HEK293 (cell line): Measurements from ENCODE around the gene NOL6.
"Not testable (repeated sequence)": the region's sequence is repeated elsewhere in the genome, so short reads cannot be mapped to it uniquely, and the experiment has no call there.

ENCODE experiments used
- CTCF ChIA-PET: fragments of 350-600 bp; formaldehyde crosslinking; extraction: SDS; loops from one replicate; lab custom pipeline; 2021; ENCODE audit warnings: antibody characterized with exemption; lab: Yijun Ruan, JAX
- POLR2A ChIA-PET: fragments of 300-600 bp; formaldehyde crosslinking; extraction: SDS; loops from one replicate; lab custom pipeline; 2020; ENCODE audit warnings: antibody characterized with exemption, inconsistent platforms; lab: Yijun Ruan, JAX
- H3K27ac ChIP-seq: fragments of 200-500 bp; sonication (Bioruptor generic); 2 replicates; pipeline ENCODE4 v1.5.1; 2014; ENCODE audit warnings: low read depth, low read length, control low read depth, inconsistent platforms; ENCODE audit errors: extremely low read depth
- H3K36me3 ChIP-seq, 2 experiments: fragments of 200-500 bp in 1 of 2; sonication (Bioruptor generic) in 1 of 2; 1 replicate in 1 of 2; 2 replicates in 1 of 2; pipeline ENCODE4 v1.5.1; 2014 to 2017; ENCODE audit warnings: inconsistent platforms in 2 of 2, low read length in 2 of 2; ENCODE audit not compliant: control insufficient read depth in 2 of 2, insufficient read depth in 1 of 2
- H3K4me1 ChIP-seq: fragments of 200-500 bp; sonication (Bioruptor generic); 2 replicates; pipeline ENCODE4 v1.5.1; 2014; ENCODE audit warnings: mild to moderate bottlenecking, low read length, inconsistent platforms; ENCODE audit not compliant: control insufficient read depth, insufficient read depth
- H3K4me3 ChIP-seq: 2 replicates; pipeline ENCODE4 v1.5.1; 2011; ENCODE audit warnings: low read depth, mild to moderate bottlenecking, control low read depth, low read length, moderate library complexity
- H3K9me3 ChIP-seq: fragments of 200-500 bp; sonication (Bioruptor generic); 2 replicates; pipeline ENCODE4 v1.5.1; 2014; ENCODE audit warnings: low read depth, low read length, inconsistent platforms; ENCODE audit not compliant: control insufficient read depth, insufficient read depth
- HIC1 ChIP-seq: fragments of 450-650 bp; formaldehyde crosslinking; IDR thresholded peaks from 2 replicates; pipeline ENCODE4 v1.5.1; 2016; ENCODE audit warnings: missing biosample characterization, missing genetic modification characterization
- HOXC10 ChIP-seq: sonication (generic); formaldehyde crosslinking; IDR thresholded peaks from 2 replicates; pipeline ENCODE4 v1.8.1; 2023; ENCODE audit warnings: mild to moderate bottlenecking, missing genetic modification reagents
- KLF1 ChIP-seq: fragments of 450-650 bp; formaldehyde crosslinking; IDR thresholded peaks from 2 replicates; pipeline ENCODE4 v1.5.1; 2016; ENCODE audit warnings: missing biosample characterization, missing genetic modification characterization
- OSR2 ChIP-seq: fragments of 450-650 bp; formaldehyde crosslinking; IDR thresholded peaks from 2 replicates; pipeline ENCODE4 v1.5.1; 2016; ENCODE audit warnings: missing biosample characterization, missing genetic modification characterization
- PRDM1 ChIP-seq: fragments of 450-650 bp; formaldehyde crosslinking; IDR thresholded peaks from 2 replicates; pipeline ENCODE4; 2016; ENCODE audit warnings: missing biosample characterization, missing genetic modification characterization
- SP2 ChIP-seq: fragments of 450-650 bp; formaldehyde crosslinking; IDR thresholded peaks from 2 replicates; pipeline ENCODE4 v1.5.1; 2016; ENCODE audit warnings: missing biosample characterization, missing genetic modification characterization
- ZBTB20 ChIP-seq: fragments of 450-650 bp; formaldehyde crosslinking; IDR thresholded peaks from 2 replicates; pipeline ENCODE4 v1.5.1; 2016; ENCODE audit warnings: missing biosample characterization, missing genetic modification characterization
- ZBTB21 ChIP-seq: fragments of 450-650 bp; formaldehyde crosslinking; IDR thresholded peaks from 2 replicates; pipeline ENCODE4 v1.5.1; 2017; ENCODE audit warnings: missing biosample characterization, missing genetic modification characterization
- ZFP37 ChIP-seq: fragments of 450-650 bp; formaldehyde crosslinking; IDR thresholded peaks from 2 replicates; pipeline ENCODE4 v1.5.1; 2016; ENCODE audit warnings: missing biosample characterization, missing genetic modification characterization
- ZFP41 ChIP-seq: fragments of 450-650 bp; formaldehyde crosslinking; IDR thresholded peaks from 2 replicates; pipeline ENCODE4 v1.5.1; 2016; ENCODE audit warnings: missing biosample characterization, missing genetic modification characterization, borderline replicate concordance
- ZNF274 ChIP-seq, 2 experiments: fragments of 200-500 bp in 1 of 2; fragments of 450-650 bp in 1 of 2; sonication (Bioruptor generic) in 1 of 2; formaldehyde crosslinking in 1 of 2; IDR thresholded peaks; 2 replicates each; pipeline versions ENCODE4 v1.5.1 to v1.6.1; 2014 to 2016; ENCODE audit warnings: borderline replicate concordance in 1 of 2, inconsistent platforms in 1 of 2, low read length in 1 of 2, missing biosample characterization in 1 of 2, missing genetic modification characterization in 1 of 2
- ZNF311 ChIP-seq: fragments of 450-650 bp; formaldehyde crosslinking; IDR thresholded peaks from 2 replicates; pipeline ENCODE4 v1.5.1; 2017; ENCODE audit warnings: missing biosample characterization, missing genetic modification characterization, borderline replicate concordance
- ZNF324 ChIP-seq: fragments of 450-650 bp; formaldehyde crosslinking; IDR thresholded peaks from 2 replicates; pipeline ENCODE4 v1.5.1; 2016; ENCODE audit warnings: missing biosample characterization, missing genetic modification characterization
- ZNF341 ChIP-seq: fragments of 450-650 bp; formaldehyde crosslinking; IDR thresholded peaks from 2 replicates; pipeline ENCODE4; 2016; ENCODE audit warnings: low read depth, missing biosample characterization, missing genetic modification characterization
- ZNF404 ChIP-seq: fragments of 450-650 bp; formaldehyde crosslinking; IDR thresholded peaks from 2 replicates; pipeline ENCODE4 v1.5.1; 2017; ENCODE audit warnings: missing biosample characterization, missing genetic modification characterization
- ZNF677 ChIP-seq: fragments of 450-650 bp; IDR thresholded peaks from 2 replicates; pipeline ENCODE4 v1.5.0; 2018; ENCODE audit warnings: missing biosample characterization, mild to moderate bottlenecking, missing genetic modification characterization, moderate library complexity
- ZNF830 ChIP-seq: fragments of 450-650 bp; IDR thresholded peaks from 2 replicates; pipeline ENCODE4 v1.5.0; 2018; ENCODE audit warnings: missing biosample characterization, missing genetic modification characterization, low read depth, mild to moderate bottlenecking, moderate library complexity
- ZSCAN30 ChIP-seq: fragments of 450-650 bp; IDR thresholded peaks from 2 replicates; pipeline ENCODE4 v1.5.1; 2018; ENCODE audit warnings: missing biosample characterization, mild to moderate bottlenecking, missing genetic modification characterization, moderate library complexity
- TF ChIP-seq, protein P1 (sequence below): fragments of 450-650 bp; formaldehyde crosslinking; IDR thresholded peaks from 2 replicates; pipeline ENCODE4 v1.5.1; 2016; ENCODE audit warnings: missing biosample characterization, missing genetic modification characterization

The NOL6 gene

GRCh38 chr9:33515342-33515995 is 41.7 kb upstream of the NOL6 start (continued):
- TF ChIP-seq, protein P1, sequence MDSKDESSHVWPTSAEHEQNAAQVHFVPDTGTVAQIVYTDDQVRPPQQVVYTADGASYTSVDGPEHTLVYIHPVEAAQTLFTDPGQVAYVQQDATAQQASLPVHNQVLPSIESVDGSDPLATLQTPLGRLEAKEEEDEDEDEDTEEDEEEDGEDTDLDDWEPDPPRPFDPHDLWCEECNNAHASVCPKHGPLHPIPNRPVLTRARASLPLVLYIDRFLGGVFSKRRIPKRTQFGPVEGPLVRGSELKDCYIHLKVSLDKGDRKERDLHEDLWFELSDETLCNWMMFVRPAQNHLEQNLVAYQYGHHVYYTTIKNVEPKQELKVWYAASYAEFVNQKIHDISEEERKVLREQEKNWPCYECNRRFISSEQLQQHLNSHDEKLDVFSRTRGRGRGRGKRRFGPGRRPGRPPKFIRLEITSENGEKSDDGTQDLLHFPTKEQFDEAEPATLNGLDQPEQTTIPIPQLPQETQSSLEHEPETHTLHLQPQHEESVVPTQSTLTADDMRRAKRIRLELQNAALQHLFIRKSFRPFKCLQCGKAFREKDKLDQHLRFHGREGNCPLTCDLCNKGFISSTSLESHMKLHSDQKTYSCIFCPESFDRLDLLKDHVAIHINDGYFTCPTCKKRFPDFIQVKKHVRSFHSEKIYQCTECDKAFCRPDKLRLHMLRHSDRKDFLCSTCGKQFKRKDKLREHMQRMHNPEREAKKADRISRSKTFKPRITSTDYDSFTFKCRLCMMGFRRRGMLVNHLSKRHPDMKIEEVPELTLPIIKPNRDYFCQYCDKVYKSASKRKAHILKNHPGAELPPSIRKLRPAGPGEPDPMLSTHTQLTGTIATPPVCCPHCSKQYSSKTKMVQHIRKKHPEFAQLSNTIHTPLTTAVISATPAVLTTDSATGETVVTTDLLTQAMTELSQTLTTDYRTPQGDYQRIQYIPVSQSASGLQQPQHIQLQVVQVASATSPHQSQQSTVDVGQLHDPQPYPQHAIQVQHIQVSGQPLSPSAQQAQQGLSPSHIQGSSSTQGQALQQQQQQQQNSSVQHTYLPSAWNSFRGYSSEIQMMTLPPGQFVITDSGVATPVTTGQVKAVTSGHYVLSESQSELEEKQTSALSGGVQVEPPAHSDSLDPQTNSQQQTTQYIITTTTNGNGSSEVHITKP (tag by site-specific recombination) = peak; percentile 59

GRCh38 chr9:33512535-33512934 is 38.8 kb upstream of the NOL6 start:
- H3K27ac ChIP-seq, H3K4me1 ChIP-seq, H3K9me3 ChIP-seq, H3K4me3 ChIP-seq, POLR2A ChIA-PET, CTCF ChIA-PET, H3K36me3 ChIP-seq: not testable (repeated sequence)

GRCh38 chr9:33511184-33511517 is 37.4 kb upstream of the NOL6 start:
- not testable (repeated sequence) for H3K4me1 ChIP-seq, H3K9me3 ChIP-seq, H3K36me3 ChIP-seq
- ChIA-PET POLR2A (interaction anchor here (1.2 to 1.3 kb wide), 3 partner anchors 12 to 184 kb away, joined by 5 to 19 read pairs (median 9); partner anchors contain the start of genes ANKRD18B and NOL6), CTCF (interaction anchor here (1.3 to 1.8 kb wide), 4 partner anchors 9 to 108 kb away, joined by 4 to 7 read pairs (median 6); partner anchors contain the start of gene ANKRD18B)
- Histone ChIP-seq H3K4me3 (peak overlapping the region; percentile 76), H3K27ac (peak overlapping the region; percentile 91)

GRCh38 chr9:33510262-33511183 is 36.8 kb upstream of the NOL6 start:
- H3K27ac ChIP-seq = peak overlapping the region; percentile 91
- H3K36me3 ChIP-seq = no peaks in the 10 kb centered on the region
- no peaks in the 10 kb centered on the region for H3K4me1 ChIP-seq
- CTCF ChIA-PET = interaction anchor here (0.6 to 1.9 kb wide), 8 partner anchors 8 to 136 kb away, joined by 3 to 11 read pairs (median 5); partner anchors contain the start of genes ANKRD18B and NOL6
- H3K4me3 ChIP-seq = peak overlapping the region; percentile 76
- H3K9me3 ChIP-seq = no peaks in the 10 kb centered on the region
- POLR2A ChIA-PET = interaction anchor here (0.8 to 1.3 kb wide), 5 partner anchors 9 to 220 kb away, joined by 3 to 19 read pairs (median 7); partner anchors contain the start of genes ANKRD18B, NFX1 and NOL6
- TF ChIP-seq HOXC10 (CRISPR knock-in tag) = no peak
- no peak for TF ChIP-seq SP2
- no peak for TF ChIP-seq ZNF274 (IDR thresholded peaks at IDR 0.05; ENCODE audit: low read length)
- TF ChIP-seq ZNF274 (tag by site-specific recombination; IDR thresholded peaks at IDR 0.05; ENCODE audit: borderline replicate concordance) = no peak
- no peak for TF ChIP-seq KLF1 (tag by site-specific recombination)
- TF ChIP-seq ZFP41 (tag by site-specific recombination) = no peak
- TF ChIP-seq ZSCAN30 (tag by site-specific recombination) = no peak
- TF ChIP-seq ZNF341 (tag by site-specific recombination) = peak; percentile 98
- TF ChIP-seq ZNF830 (tag by site-specific recombination) = no peak
- TF ChIP-seq ZBTB21 = no peak
- 0 out of 2 replicates have a peak, but pooled peaks have one; percentile 33 for TF ChIP-seq ZFP37 (tag by site-specific recombination)
- TF ChIP-seq ZNF311 (tag by site-specific recombination) = no peak
- TF ChIP-seq ZNF677 (tag by site-specific recombination) = no peak
- TF ChIP-seq PRDM1 (tag by site-specific recombination) = 0 out of 2 replicates have a peak, but pooled peaks have one; percentile 11
- TF ChIP-seq ZBTB20 (tag by site-specific recombination) = peak; percentile 70
- no peak for TF ChIP-seq ZNF324 (tag by site-specific recombination)
- 0 out of 2 replicates have a peak, but pooled peaks have one; percentile 7 for TF ChIP-seq OSR2 (tag by site-specific recombination)
- 0 out of 2 replicates have a peak, but pooled peaks have one; percentile 14 for TF ChIP-seq HIC1
- TF ChIP-seq ZNF404 (tag by site-specific recombination) = no peak
